Lower leg skin (tissue), 3 donors: ENCODE results near the gene CES2.

ENCODE experiments used
- POLR2A ChIP-seq, 2 donors: fragments of 450-650 bp; IDR thresholded peaks; one replicate each; pipeline ENCODE4 v1.6.1; 2016 to 2017; ENCODE audit warnings: antibody characterized with exemption in 2 of 2, mild to moderate bottlenecking in 1 of 2, moderate library complexity in 1 of 2
- TF ChIP-seq, protein P1 (sequence below), 3 donors: fragments of 450-650 bp; IDR thresholded peaks; one replicate each; pipeline ENCODE4 v1.5.1; 2016; ENCODE audit warnings: antibody characterized with exemption in 3 of 3, mild to moderate bottlenecking in 3 of 3, moderate library complexity in 2 of 3

- TF ChIP-seq, protein P1, sequence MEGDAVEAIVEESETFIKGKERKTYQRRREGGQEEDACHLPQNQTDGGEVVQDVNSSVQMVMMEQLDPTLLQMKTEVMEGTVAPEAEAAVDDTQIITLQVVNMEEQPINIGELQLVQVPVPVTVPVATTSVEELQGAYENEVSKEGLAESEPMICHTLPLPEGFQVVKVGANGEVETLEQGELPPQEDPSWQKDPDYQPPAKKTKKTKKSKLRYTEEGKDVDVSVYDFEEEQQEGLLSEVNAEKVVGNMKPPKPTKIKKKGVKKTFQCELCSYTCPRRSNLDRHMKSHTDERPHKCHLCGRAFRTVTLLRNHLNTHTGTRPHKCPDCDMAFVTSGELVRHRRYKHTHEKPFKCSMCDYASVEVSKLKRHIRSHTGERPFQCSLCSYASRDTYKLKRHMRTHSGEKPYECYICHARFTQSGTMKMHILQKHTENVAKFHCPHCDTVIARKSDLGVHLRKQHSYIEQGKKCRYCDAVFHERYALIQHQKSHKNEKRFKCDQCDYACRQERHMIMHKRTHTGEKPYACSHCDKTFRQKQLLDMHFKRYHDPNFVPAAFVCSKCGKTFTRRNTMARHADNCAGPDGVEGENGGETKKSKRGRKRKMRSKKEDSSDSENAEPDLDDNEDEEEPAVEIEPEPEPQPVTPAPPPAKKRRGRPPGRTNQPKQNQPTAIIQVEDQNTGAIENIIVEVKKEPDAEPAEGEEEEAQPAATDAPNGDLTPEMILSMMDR (IDR thresholded peaks at IDR 0.05) = no peak
- TF ChIP-seq POLR2A (IDR thresholded peaks at IDR 0.05) = no peak
Measured at GRCh38 chr16:66898933-66899309, 36.4 kb upstream of the CES2 start.
